BJ (cell line): ENCODE measurements around the gene TRIM6. TPM values are rescaled to one million over a fixed set of nuclear protein-coding genes. Genes with fewer than 3 reads are reported as not detected.

Experiments used
- polyA plus RNA-seq: library from polyadenylated mRNA; depleted of rRNA; stranded (reverse); fragments of >200 nt; gene quantifications from 2 replicates; pipeline ENCODE4 v1.2.3, GENCODE V29; 2011; rRNA removed

TRIM6 gene
- polyA plus RNA-seq, 1 experiment: 3.8 TPM

Other genes with a start within 250 kb of the TRIM6 start
- not detected in 2 replicates for gene OR51B6, start 245.1 kb upstream of the TRIM6 start, polyA plus RNA-seq
- not detected in 2 replicates for gene OR51M1, start 212.8 kb upstream of the TRIM6 start, polyA plus RNA-seq
- not detected in 2 replicates for gene OR51Q1, start 174.5 kb upstream of the TRIM6 start, polyA plus RNA-seq
- gene OR51I1, start 155.1 kb upstream of the TRIM6 start, polyA plus RNA-seq: not detected in 2 replicates
- gene OR51I2, start 147.3 kb upstream of the TRIM6 start, polyA plus RNA-seq: not detected in 2 replicates
- not detected in 2 replicates for gene OR52D1, start 108.0 kb upstream of the TRIM6 start, polyA plus RNA-seq
- gene UBQLN3, start 86.7 kb upstream of the TRIM6 start, polyA plus RNA-seq: 0.05 TPM in 1 of 2 replicates, not detected in the other
- 0.25 and 0.31 TPM in 2 replicates for gene UBQLNL, start 79.9 kb upstream of the TRIM6 start, polyA plus RNA-seq
- not detected in 2 replicates for gene OR52H1, start 48.1 kb upstream of the TRIM6 start, polyA plus RNA-seq
- not detected in 2 replicates for gene OR52B6, start 15.8 kb upstream of the TRIM6 start, polyA plus RNA-seq
- gene TRIM34, start 28.4 kb downstream of the TRIM6 start, polyA plus RNA-seq: 6.6 and 11.0 TPM in 2 replicates
- 19.1 and 21.2 TPM in 2 replicates for gene TRIM5, start 88.4 kb downstream of the TRIM6 start, polyA plus RNA-seq
- gene TRIM22, start 93.2 kb downstream of the TRIM6 start, polyA plus RNA-seq: 58.2 and 74.9 TPM in 2 replicates
- not detected in 2 replicates for gene OR56B1, start 139.8 kb downstream of the TRIM6 start, polyA plus RNA-seq
- gene OR52N4, start 157.6 kb downstream of the TRIM6 start, polyA plus RNA-seq: 0.07 TPM in 1 of 2 replicates, not detected in the other
- gene OR52N5, start 186.7 kb downstream of the TRIM6 start, polyA plus RNA-seq: not detected in 2 replicates
- gene OR52N1, start 194.6 kb downstream of the TRIM6 start, polyA plus RNA-seq: not detected in 2 replicates
- not detected in 2 replicates for gene OR52N2, start 212.3 kb downstream of the TRIM6 start, polyA plus RNA-seq
- not detected in 2 replicates for gene OR52E6, start 245.3 kb downstream of the TRIM6 start, polyA plus RNA-seq